D721Med (cell line): ENCODE measurements around the gene PEX16.

Source experiments
- DNase-seq: peaks from one replicate; pipeline ENCODE4 v3.0.0; 2011; ENCODE audit warnings: low spot score; ENCODE audit not compliant: insufficient read length
- FAIRE-seq: peaks from 2 replicates; lab custom pipeline; 2011; peaks lifted over from hg19 to GRCh38; lab: Jason Lieb, UNC
- TF ChIP-seq, protein P1 (sequence below): IDR thresholded peaks from 2 replicates; pipeline ENCODE4 v1.5.1; 2012; ENCODE audit warnings: mild to moderate bottlenecking, control low read depth; ENCODE audit not compliant: insufficient read depth; ENCODE audit errors: missing control alignments

The PEX16 gene

DNA sequence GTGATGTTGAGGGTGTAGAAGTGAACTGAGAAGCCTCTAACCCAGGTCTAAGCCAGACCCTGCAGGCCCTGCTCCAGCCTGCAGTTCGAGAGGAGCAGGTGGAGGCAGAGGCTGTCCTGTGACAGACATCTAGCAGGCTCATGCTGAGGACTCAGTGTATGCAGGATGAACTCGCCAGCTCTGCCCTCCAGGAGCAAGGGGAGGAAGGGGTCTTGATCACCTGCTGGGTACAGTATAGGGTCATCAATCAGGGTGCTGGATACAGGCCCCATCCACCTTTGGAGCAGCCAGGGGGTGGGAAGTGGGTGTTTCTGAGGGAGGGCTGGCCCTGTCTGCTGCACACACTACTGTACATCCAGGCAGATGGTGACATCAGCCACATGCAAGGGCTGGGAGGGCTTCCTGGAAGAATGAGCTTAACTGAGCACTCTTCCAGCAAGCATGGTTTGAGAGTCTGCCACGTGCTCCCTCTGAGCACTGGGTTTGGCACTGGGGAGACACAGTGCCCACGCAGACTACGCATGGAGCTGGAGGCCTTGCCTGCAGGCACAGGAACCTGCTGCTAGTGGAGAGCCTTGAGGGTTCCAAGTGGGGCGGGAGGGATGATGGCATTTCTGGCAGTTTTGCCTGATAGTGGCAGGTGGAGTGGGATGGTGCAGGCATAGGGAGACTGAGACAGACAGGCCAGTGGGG, 23.0 kb downstream of the PEX16 start:
- no peak for FAIRE-seq
- DNase-seq, result no peak

DNA sequence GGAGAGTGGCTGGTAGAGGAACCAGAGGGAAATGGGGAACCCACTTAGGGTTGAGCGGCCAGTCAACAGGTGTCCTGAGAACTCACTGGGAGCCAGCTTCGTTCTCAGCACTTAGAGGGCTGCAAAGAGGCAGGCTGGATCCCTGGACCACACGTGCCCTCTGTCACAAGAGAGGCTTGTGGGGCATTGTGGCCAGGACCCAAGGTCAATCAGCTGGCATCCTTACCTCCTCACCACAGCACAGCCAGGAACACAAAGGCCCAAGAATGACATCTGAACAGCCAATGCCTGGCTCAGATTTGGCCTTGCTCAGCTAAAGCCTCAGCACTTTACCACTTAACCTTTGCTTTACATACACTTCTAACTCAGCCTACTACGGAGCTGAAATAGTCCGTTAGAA, 24.8 kb downstream of the PEX16 start:
- DNase-seq, result no peak
- TF ChIP-seq, protein P1, sequence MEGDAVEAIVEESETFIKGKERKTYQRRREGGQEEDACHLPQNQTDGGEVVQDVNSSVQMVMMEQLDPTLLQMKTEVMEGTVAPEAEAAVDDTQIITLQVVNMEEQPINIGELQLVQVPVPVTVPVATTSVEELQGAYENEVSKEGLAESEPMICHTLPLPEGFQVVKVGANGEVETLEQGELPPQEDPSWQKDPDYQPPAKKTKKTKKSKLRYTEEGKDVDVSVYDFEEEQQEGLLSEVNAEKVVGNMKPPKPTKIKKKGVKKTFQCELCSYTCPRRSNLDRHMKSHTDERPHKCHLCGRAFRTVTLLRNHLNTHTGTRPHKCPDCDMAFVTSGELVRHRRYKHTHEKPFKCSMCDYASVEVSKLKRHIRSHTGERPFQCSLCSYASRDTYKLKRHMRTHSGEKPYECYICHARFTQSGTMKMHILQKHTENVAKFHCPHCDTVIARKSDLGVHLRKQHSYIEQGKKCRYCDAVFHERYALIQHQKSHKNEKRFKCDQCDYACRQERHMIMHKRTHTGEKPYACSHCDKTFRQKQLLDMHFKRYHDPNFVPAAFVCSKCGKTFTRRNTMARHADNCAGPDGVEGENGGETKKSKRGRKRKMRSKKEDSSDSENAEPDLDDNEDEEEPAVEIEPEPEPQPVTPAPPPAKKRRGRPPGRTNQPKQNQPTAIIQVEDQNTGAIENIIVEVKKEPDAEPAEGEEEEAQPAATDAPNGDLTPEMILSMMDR, result no peak
- FAIRE-seq, result no peak

More for the DNA sequence above, 23.0 kb downstream of the PEX16 start:
- TF ChIP-seq, protein P1, result no peak

DNA sequence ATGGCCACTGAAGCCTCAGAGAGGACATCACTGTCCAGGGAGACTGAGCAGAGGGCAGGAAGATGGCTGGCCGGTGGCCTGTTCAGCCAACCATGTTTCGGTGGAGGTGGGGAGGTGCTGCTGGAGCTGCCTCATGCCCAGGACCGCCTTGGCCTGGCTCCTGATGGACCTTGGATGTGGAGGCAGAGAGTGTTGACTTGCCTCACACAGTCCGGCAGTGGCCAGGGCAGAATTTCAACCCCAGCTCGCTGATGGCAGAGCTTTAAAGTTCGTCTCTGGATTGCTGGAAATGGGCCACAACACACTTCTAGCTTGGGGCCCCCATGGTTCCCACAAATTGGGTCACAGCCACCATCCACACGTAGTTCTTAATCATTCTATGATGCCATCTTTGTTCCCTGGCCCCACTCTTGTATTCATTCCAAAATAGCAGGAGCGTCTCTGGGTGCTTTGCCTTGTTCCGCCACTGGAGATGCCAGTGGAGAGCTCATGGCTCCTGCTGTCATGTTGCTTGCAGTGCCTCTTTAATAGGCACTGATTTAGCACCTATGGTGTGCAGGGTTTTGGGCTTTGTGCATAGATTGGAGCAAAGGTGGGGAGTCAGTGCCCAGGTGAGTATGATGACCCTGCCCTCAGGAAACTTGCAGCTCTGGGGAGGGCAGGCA, 26.7 kb downstream of the PEX16 start:
- FAIRE-seq, result no peak
- TF ChIP-seq, protein P1, result no peak
- no peak for DNase-seq

DNA sequence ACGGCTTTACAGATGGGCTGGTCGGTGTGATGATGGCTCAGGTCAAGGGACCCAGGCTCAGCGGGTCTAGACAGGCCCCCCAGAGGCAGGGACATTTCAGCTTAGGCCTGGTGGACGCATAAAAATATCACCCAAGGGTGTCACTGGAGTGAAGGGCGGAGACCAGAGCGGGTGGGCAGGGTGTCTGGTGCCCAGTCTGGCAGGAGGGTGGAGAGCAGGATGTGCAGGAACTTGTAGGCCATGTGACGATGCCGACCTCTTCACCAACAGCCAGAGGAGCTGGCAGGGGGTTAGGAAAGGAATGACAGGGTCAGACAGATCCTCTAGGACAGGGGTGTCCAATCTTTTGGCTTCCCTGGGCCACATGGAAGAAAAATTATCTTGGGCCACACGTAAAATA, 27.7 kb downstream of the PEX16 start:
- FAIRE-seq (no peak), DNase-seq (no peak)
- TF ChIP-seq, protein P1, result no peak

DNA sequence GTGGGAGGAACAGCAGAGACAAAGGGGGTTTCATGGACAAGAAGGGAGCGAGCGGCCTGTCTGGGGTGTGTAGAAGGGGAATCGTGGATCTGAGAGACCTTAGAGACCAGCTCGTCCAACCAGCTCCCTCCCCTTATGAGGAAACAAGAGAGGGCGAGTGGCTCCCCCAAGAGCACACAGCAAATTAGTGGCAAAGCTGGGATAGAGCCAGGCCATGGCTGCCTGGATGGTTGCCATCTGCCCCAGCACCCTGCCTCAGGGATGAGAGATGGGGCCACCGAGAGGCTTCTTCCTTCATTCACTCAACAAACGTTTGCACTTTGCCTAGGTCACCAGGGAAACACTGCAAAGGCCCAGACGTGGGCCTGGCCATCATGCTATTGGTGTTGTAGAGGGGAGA, 28.1 kb downstream of the PEX16 start:
- DNase-seq, result no peak
- FAIRE-seq, result no peak
- TF ChIP-seq, protein P1, result no peak

DNA sequence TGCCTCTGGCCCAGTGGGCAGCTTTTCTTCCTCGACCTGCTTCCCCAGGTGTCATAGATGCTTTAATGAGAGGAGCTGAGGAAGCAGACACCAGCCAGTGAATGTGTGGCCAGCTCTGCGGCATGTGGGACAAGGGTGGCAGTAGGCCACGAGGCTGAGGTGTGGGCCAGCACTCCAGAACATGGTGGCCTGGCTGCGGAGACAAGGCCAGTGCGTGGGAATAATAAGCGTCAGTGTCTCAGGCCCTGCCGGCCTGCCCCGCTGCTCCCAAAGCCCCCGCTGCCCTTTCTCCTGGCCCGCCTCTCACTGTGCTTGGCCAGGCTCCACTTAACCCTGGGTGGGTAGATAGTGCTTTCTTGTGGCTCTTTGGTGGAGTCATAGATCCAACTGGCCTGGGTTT, 30.1 kb downstream of the PEX16 start:
- DNase-seq, result no peak
- TF ChIP-seq, protein P1, result no peak
- no peak for FAIRE-seq

DNA sequence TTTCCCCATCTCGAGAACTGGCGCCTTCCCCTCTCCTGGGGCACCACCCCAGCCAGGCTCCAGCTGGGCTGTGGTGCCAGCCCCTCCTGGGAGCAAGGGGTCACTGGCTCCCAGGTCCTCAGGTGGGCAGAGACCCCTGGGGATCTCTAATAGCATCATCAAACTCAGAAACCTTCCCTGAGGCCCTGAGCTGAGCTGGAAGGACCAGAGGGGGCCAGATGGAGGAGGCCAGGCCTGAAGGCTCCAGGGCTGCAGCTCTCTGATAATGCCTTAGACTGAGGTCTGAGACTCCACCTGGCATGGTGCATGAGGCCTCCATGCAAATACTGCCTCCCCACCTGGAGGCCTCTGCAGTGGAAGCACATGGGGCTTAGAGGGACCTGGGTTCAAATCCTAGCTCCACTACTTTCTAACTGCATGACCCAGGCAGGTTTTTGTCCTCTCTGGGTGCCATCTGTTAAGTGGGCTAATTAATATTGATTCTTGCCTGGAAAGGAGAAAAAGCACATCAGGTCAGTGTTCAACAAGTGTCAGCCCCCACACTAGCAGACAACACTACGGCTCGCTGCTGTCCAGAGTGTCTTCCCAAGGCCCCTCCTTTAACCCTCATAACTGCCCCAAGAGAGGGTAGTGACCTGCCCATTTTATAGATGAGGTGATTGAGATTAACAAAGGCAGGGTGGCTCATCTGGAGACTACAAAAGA, 30.7 kb downstream of the PEX16 start:
- TF ChIP-seq, protein P1, result no peak
- DNase-seq (no peak), FAIRE-seq (no peak)
